K562 (cell line): ENCODE data around the gene SPHK1. TPM values are rescaled to one million over a fixed set of nuclear protein-coding genes. Genes with fewer than 3 reads are reported as not detected.

Source experiments
- BRD9 ChIP-seq: fragments of 450-650 bp; IDR thresholded peaks from 2 replicates; pipeline ENCODE4 v1.6.1; 2018; ENCODE audit warnings: low read depth; ENCODE audit not compliant: partially characterized antibody
- C11orf30 ChIP-seq: fragments of 450-650 bp; IDR thresholded peaks from 2 replicates; pipeline ENCODE4 v1.6.1; 2016; ENCODE audit warnings: low read depth, mild to moderate bottlenecking
- CBFA2T3 ChIP-seq: fragments of 450-650 bp; IDR thresholded peaks from 2 replicates; pipeline ENCODE4 v1.6.1; 2017
- FOSL1 ChIP-seq: fragments of 200-800 bp; sonication (Bioruptor generic); conservative IDR thresholded peaks from 2 replicates; pipeline ENCODE4 v1.6.1; 2016; ENCODE audit warnings: missing genetic modification characterization, missing compliant biosample characterization
- FOXA3 ChIP-seq, 2 experiments: fragments of 450-650 bp in 1 of 2; sonication (generic) in 1 of 2; formaldehyde crosslinking; IDR thresholded peaks in 1 of 2; conservative IDR thresholded peaks in 1 of 2; 2 replicates each; pipeline versions ENCODE4 v1.4.0 to v1.8.0; 2020 to 2022; ENCODE audit warnings: mild to moderate bottlenecking in 2 of 2, missing genetic modification reagents in 1 of 2
- GABPA ChIP-seq: fragments of 200-800 bp; sonication (Bioruptor generic); conservative IDR thresholded peaks from 2 replicates; pipeline ENCODE4 v1.6.1; 2016; ENCODE audit warnings: low read depth, missing genetic modification characterization, missing compliant biosample characterization
- GTF2A2 ChIP-seq: IDR thresholded peaks from 2 replicates; pipeline ENCODE4 v1.6.1; 2016; ENCODE audit warnings: mild to moderate bottlenecking, missing genetic modification characterization, missing compliant biosample characterization
- HDAC2 ChIP-seq: fragments of 450-650 bp; IDR thresholded peaks from 2 replicates; pipeline ENCODE4 v1.6.1; 2016; ENCODE audit warnings: mild to moderate bottlenecking
- IRF1 ChIP-seq: sonication (generic); formaldehyde crosslinking; IDR thresholded peaks from 2 replicates; pipeline ENCODE4 v1.8.0; 2022; ENCODE audit warnings: missing genetic modification reagents, mild to moderate bottlenecking, borderline replicate concordance
- MCM3 ChIP-seq: fragments of 450-650 bp; IDR thresholded peaks from 2 replicates; pipeline ENCODE4 v1.6.1; 2016
- NFE2 ChIP-seq: IDR thresholded peaks from 2 replicates; pipeline ENCODE4 v1.6.1; 2014; ENCODE audit warnings: antibody characterized with exemption, low read depth
- PCBP2 ChIP-seq: fragments of 200-400 bp; formaldehyde crosslinking; IDR thresholded peaks from 2 replicates; pipeline ENCODE4 v1.6.1; 2018; ENCODE audit warnings: low read length, low read depth, mild to moderate bottlenecking, moderate library complexity; ENCODE audit not compliant: poor library complexity, severe bottlenecking
- PHB2 ChIP-seq: fragments of 450-650 bp; IDR thresholded peaks from 2 replicates; pipeline ENCODE4 v1.6.1; 2017; ENCODE audit warnings: low read depth
- PHF21A ChIP-seq: fragments of 450-650 bp; IDR thresholded peaks from 2 replicates; pipeline ENCODE4 v1.6.1; 2017; ENCODE audit warnings: low read depth, borderline replicate concordance
- PPARD ChIP-seq: fragments of 250-450 bp; sonication (Bioruptor Pico); IDR thresholded peaks from 2 replicates; pipeline ENCODE4 v1.8.0; 2022; ENCODE audit warnings: inconsistent platforms, mild to moderate bottlenecking, moderate library complexity
- TAF9B ChIP-seq: fragments of 450-650 bp; IDR thresholded peaks from 2 replicates; pipeline ENCODE4 v1.6.1; 2018; ENCODE audit warnings: mild to moderate bottlenecking; ENCODE audit not compliant: partially characterized antibody
- ZNF41 ChIP-seq: fragments of 250-450 bp; sonication (Bioruptor Pico); conservative IDR thresholded peaks from 2 replicates; pipeline ENCODE4 v1.4.0; 2020; ENCODE audit warnings: mild to moderate bottlenecking
- polyA plus RNA-seq, 8 experiments: library from polyadenylated mRNA; depleted of rRNA in 4 of 8; stranded (reverse) in 5 of 8; unstranded in 3 of 8; fragments of >200 nt; fragmentation: Nextera tagmentation in 2 of 8; fragmentation: Illumina TruSeq in 1 of 8; extraction: Ambion mirVana in 2 of 8; extraction: Trizol in 1 of 8; gene quantifications; 2 replicates each; pipeline versions ENCODE4 v1.2.1 to v1.2.3, GENCODE V29; 2011 to 2014; ENCODE audit warnings: inconsistent platforms in 1 of 8, missing spikeins in 1 of 8
- total RNA-seq, 7 experiments: library from RNA; depleted of rRNA in 6 of 7; stranded (reverse); fragments of >200 nt in 6 of 7; fragmentation: Illumina TruSeq in 2 of 7; extraction: Trizol in 2 of 7; gene quantifications; 2 replicates each; pipeline versions ENCODE4 v1.2.1 to v1.2.3, GENCODE V29; 2011 to 2021; ENCODE audit warnings: low replicate concordance in 1 of 7
- TF ChIP-seq, protein P1 (sequence below): fragments of 450-650 bp; conservative IDR thresholded peaks from 2 replicates; pipeline ENCODE4 v1.6.1; 2016; ENCODE audit warnings: missing genetic modification characterization, low read depth, mild to moderate bottlenecking, missing compliant biosample characterization, moderate library complexity
- TF ChIP-seq, protein P2 (sequence below), 2 experiments: fragments of 450-650 bp; IDR thresholded peaks; 2 replicates each; pipeline ENCODE4 v1.6.1; 2016
- TF ChIP-seq, protein P3 (sequence below): fragments of 450-650 bp; formaldehyde crosslinking; IDR thresholded peaks from 2 replicates; pipeline ENCODE4 v1.4.0; 2020; ENCODE audit warnings: mild to moderate bottlenecking
- TF ChIP-seq, protein P4 (sequence below), 2 experiments: IDR thresholded peaks; 2 replicates each; pipeline ENCODE4 v1.6.1; 2011; ENCODE audit warnings: borderline replicate concordance in 1 of 2, control low read depth in 1 of 2, low read depth in 1 of 2, low read length in 1 of 2, mild to moderate bottlenecking in 1 of 2, mixed read lengths in 1 of 2, moderate library complexity in 1 of 2; ENCODE audit not compliant: insufficient read depth in 1 of 2, insufficient read length in 1 of 2, poor library complexity in 1 of 2, severe bottlenecking in 1 of 2; ENCODE audit errors: extremely low read depth in 1 of 2

SPHK1 gene
- total and polyA plus RNA-seq, 9 of the 15 experiments (the other 6 are each of a cell fraction or from before 2014, with no cell fraction given): 0.21 to 60.3 (median 14.5) TPM

- TF ChIP-seq, protein P1, sequence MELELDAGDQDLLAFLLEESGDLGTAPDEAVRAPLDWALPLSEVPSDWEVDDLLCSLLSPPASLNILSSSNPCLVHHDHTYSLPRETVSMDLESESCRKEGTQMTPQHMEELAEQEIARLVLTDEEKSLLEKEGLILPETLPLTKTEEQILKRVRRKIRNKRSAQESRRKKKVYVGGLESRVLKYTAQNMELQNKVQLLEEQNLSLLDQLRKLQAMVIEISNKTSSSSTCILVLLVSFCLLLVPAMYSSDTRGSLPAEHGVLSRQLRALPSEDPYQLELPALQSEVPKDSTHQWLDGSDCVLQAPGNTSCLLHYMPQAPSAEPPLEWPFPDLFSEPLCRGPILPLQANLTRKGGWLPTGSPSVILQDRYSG (tag): no peak
- TF ChIP-seq IRF1: no peak
- TF ChIP-seq HDAC2: peak; percentile 26; the same call in 1 of the 2 replicates
- no peak for TF ChIP-seq PHB2
- TF ChIP-seq, protein P2, sequence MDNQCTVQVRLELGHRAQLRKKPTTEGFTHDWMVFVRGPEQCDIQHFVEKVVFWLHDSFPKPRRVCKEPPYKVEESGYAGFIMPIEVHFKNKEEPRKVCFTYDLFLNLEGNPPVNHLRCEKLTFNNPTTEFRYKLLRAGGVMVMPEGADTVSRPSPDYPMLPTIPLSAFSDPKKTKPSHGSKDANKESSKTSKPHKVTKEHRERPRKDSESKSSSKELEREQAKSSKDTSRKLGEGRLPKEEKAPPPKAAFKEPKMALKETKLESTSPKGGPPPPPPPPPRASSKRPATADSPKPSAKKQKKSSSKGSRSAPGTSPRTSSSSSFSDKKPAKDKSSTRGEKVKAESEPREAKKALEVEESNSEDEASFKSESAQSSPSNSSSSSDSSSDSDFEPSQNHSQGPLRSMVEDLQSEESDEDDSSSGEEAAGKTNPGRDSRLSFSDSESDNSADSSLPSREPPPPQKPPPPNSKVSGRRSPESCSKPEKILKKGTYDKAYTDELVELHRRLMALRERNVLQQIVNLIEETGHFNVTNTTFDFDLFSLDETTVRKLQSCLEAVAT (IDR thresholded peaks at IDR 0.05): peak in 1 of 2 experiments; percentile 57; a peak in 1 of 4 replicates
- no peak for TF ChIP-seq GTF2A2
- TF ChIP-seq PCBP2: no peak
- no peak for TF ChIP-seq ZNF41 (CRISPR knock-in tag)
- TF ChIP-seq PHF21A: no peak
- no peak for TF ChIP-seq GABPA (tag)
- TF ChIP-seq FOXA3 (CRISPR knock-in tag; conservative IDR thresholded peaks at IDR 0.05 in 1 of 2, IDR thresholded peaks at IDR 0.05 in 1 of 2): no peak
- no peak for TF ChIP-seq MCM3
- TF ChIP-seq TAF9B: peak; percentile 18
- TF ChIP-seq C11orf30: peak; percentile 63
- TF ChIP-seq FOSL1 (tag): no peak
- no peak for TF ChIP-seq CBFA2T3
- TF ChIP-seq PPARD (CRISPR knock-in tag): no peak
- TF ChIP-seq NFE2: no peak
- TF ChIP-seq, protein P3, sequence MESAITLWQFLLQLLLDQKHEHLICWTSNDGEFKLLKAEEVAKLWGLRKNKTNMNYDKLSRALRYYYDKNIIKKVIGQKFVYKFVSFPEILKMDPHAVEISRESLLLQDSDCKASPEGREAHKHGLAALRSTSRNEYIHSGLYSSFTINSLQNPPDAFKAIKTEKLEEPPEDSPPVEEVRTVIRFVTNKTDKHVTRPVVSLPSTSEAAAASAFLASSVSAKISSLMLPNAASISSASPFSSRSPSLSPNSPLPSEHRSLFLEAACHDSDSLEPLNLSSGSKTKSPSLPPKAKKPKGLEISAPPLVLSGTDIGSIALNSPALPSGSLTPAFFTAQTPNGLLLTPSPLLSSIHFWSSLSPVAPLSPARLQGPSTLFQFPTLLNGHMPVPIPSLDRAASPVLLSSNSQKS (CRISPR knock-in tag): no peak
- TF ChIP-seq BRD9: no peak
- TF ChIP-seq, protein P4, sequence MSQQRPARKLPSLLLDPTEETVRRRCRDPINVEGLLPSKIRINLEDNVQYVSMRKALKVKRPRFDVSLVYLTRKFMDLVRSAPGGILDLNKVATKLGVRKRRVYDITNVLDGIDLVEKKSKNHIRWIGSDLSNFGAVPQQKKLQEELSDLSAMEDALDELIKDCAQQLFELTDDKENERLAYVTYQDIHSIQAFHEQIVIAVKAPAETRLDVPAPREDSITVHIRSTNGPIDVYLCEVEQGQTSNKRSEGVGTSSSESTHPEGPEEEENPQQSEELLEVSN (IDR thresholded peaks at IDR 0.05; ENCODE audit: borderline replicate concordance in 1 of 2, extremely low read depth in 1 of 2, insufficient read depth in 1 of 2, insufficient read length in 1 of 2, low read depth in 1 of 2, low read length in 1 of 2, poor library complexity in 1 of 2, severe bottlenecking in 1 of 2): no peak
Measured at GRCh38 chr17:76363107-76363842, 21.1 kb upstream of the SPHK1 start (continued).
